Measurements from ENCODE around the gene MEA1. TPM values are rescaled to one million over a fixed set of nuclear protein-coding genes. Genes with fewer than 3 reads are reported as not detected.

Gene MEA1
- total RNA-seq, 5 donors from 2014 or later (not counting 1 experiment from before 2014, with no cell fraction given): 20.5 to 38.7 (median 34.0) TPM

DNA sequence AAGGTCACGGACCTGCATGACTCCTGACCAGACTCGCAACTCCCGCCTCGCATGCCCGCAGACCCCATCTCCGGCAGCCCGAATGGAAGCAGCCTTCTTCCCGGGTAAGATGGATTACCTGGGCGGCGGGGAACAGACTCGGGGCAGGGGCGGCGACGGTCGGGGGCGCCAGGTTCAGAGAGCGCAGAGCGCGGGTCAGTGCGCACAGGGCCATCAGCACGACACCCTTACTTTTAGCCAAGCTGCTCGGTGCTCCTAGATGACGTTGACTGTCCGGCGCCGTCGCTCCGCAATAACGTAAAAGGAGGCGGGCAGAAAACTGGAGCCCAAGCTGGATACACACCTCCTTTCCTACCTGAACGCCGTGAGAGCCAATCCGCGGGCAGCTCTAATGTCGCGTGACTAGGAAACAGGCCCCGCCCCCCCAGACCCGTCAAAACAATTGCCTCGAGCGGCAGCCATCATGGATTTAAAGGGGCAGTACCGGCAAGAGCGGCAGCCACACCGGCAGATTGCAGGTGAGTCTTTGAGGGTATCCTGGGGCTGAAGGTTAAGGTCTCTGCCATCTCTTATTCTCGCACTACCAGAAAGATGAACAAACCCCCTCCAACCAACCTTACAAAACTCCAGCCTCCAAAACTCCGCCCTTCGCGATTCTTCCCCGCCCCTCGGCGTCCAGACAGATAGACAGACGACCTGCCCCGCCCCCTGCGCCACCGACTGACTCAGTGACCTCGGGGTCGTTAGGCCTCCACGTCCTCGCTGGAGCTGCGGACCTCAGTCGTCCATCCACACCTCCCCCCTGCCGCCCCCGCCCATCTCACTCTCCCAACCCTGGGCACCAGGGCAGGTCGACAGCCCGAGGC lies 45.7 kb upstream of the MEA1 start, which contains the start of the genes KLC4 and MRPL2:
Gene KLC4 (plus strand): TSS at position 464 of the 866 bp plus-strand sequence. CDS start 1,705 bp downstream, outside the sequence.
Gene MRPL2 (minus strand): TSS at position 267 of the 866 bp plus-strand sequence. CDS start 53 bp downstream, at position 214.
- H3K27me3 Mint-ChIP-seq: no peaks in the 10 kb centered on the region
- H3K9me3 ChIP-seq: no peaks in the 10 kb centered on the region
- ChIA-PET CTCF (interaction anchor here in 1 of 2 donors (0.6 to 1.4 kb wide), 4 partner anchors 45 to 129 kb away, joined by 3 to 7 read pairs (median 3); partner anchors contain the start of genes KLHDC3, MEA1, PEX6 and PPP2R5D), POLR2A (interaction anchor here (0.5 to 1.1 kb wide), 7 partner anchors 45 to 1984 kb away, joined by 3 to 8 read pairs (median 4); partner anchors contain the start of genes CNPY3 (in 1 of the 2), KLHDC3 (in 1 of the 2), MEA1 (in 1 of the 2) and PPP2R5D (in 1 of the 2))
- peak within 1 kb of the TSS; percentile 97 to 98 for H3K4me3 ChIP-seq (ENCODE audit: control insufficient read depth in 1 of 2, extremely low read depth in 1 of 2, low read length in 1 of 2)
- DNase-seq (peak; percentile 94 to 99 (median 98)), ATAC-seq (replicated peaks in 1 of 4) (peak; percentile 98)
- peak within 1 kb of the TSS; percentile 93 to 96 (median 94) for H3K4me3 Mint-ChIP-seq
- peak within 1 kb of the TSS; percentile 97 to 100 for H3K27ac Mint-ChIP-seq
- peaks cover 15 to 25% of the 10 kb centered on the region in 2 experiments for H3K4me1 ChIP-seq (ENCODE audit: control insufficient read depth in 1 of 2, extremely low read depth in 1 of 2, insufficient read depth in 2 of 2, low read length in 2 of 2)
- WGBS (ENCODE audit: insufficient coverage): under 1% methylated on average over 43 of the region's 64 CpGs
- no peaks in the 10 kb centered on the region for H3K27me3 ChIP-seq (replicated peaks in 1 of 2; ENCODE audit: control insufficient read depth in 2 of 2, extremely low read depth in 1 of 2, insufficient read depth in 2 of 2, low read length in 1 of 2)
- peaks cover 40 to 53% (median 45%) of the 10 kb centered on the region in 3 donors for H3K4me1 Mint-ChIP-seq
- no peaks in the 10 kb centered on the region for H3K9me3 Mint-ChIP-seq
- peaks cover 28% of the 10 kb centered on the region for H3K36me3 Mint-ChIP-seq
- H3K27ac ChIP-seq (ENCODE audit: low read length): peak within 1 kb of the TSS; percentile 80
- H3K36me3 ChIP-seq (ENCODE audit: control insufficient read depth in 2 of 2, extremely low read depth in 1 of 2, insufficient read depth in 1 of 2, low read length in 1 of 2): peaks cover 0 to 36% of the 10 kb centered on the region in 2 donors

DNA sequence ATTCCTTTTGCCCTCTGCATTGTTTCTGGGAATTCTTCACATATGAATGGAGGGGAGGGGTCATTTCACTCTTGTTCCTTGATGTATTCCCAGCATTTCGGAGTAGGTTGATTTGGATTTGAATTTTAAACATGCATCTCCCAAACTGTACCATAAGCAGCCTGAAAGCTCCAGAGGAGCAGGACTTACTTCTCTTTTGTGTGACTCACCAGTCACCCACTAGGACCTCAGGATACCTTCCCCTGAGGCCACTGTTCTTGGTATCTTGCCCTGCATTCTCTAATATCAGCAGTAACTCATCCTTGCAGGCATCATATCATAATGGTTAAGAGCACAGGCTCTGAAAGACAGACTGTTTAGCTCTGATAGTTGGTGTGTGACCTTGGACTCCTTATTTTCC lies 44.8 kb upstream of the MEA1 start:
- peak overlapping the region; percentile 97 to 100 for H3K27ac Mint-ChIP-seq
- ChIA-PET CTCF (interaction anchor here in 1 of 2 donors (0.9 to 1.4 kb wide), 3 partner anchors 44 to 79 kb away, joined by 3 to 7 read pairs (median 4); partner anchors contain the start of genes KLHDC3, MEA1, PEX6 and PPP2R5D), POLR2A (interaction anchor here in 1 of 2 donors (1.1 kb wide), 1 partner anchor 130 kb away, joined by 7 read pairs; the partner anchor contains the start of gene CNPY3)
- no peaks in the 10 kb centered on the region for H3K27me3 Mint-ChIP-seq
- no peak for ATAC-seq (replicated peaks in 1 of 4)
- Histone ChIP-seq H3K4me3 (ENCODE audit: control insufficient read depth in 1 of 2, extremely low read depth in 1 of 2, low read length in 1 of 2) (peak overlapping the region; percentile 97 to 98), H3K27me3 (replicated peaks in 1 of 2; ENCODE audit: control insufficient read depth in 2 of 2, extremely low read depth in 1 of 2, insufficient read depth in 2 of 2, low read length in 1 of 2) (no peaks in the 10 kb centered on the region), H3K4me1 (ENCODE audit: control insufficient read depth in 1 of 2, extremely low read depth in 1 of 2, insufficient read depth in 2 of 2, low read length in 2 of 2) (peaks cover 15 to 31% of the 10 kb centered on the region in 2 experiments), H3K36me3 (ENCODE audit: control insufficient read depth in 2 of 2, extremely low read depth in 1 of 2, insufficient read depth in 1 of 2, low read length in 1 of 2) (peaks cover 0 to 35% of the 10 kb centered on the region in 2 donors), H3K27ac (ENCODE audit: low read length) (peak overlapping the region; percentile 78), H3K9me3 (no peaks in the 10 kb centered on the region)
- H3K9me3 Mint-ChIP-seq: no peaks in the 10 kb centered on the region
- H3K36me3 Mint-ChIP-seq: peaks cover 22% of the 10 kb centered on the region
- DNase-seq: no peak
- WGBS (ENCODE audit: insufficient coverage): no CpG with 5 or more reads among the region's 1 CpG
- peak overlapping the region; percentile 93 to 96 (median 94) for H3K4me3 Mint-ChIP-seq
- H3K4me1 Mint-ChIP-seq: peaks cover 47 to 61% (median 52%) of the 10 kb centered on the region in 3 donors

DNA sequence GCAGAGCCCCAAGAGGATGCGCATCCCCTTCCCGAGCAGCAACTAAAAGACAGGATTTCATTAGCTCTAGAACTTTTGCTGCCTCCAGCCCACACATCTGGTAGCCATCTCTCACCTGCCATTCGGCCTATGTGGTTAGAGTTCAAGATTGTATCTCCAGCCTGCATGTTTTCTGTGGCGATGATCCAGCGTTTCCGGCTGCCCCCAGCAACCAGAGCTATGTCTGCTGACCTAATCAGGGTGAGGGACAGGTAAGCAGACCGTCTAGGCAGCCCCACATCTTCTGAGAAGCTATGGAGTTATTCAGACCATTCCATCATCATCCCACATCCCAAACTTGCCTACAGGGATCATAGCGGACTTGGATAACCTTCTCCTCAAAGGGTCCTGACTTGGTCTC lies 42.2 kb upstream of the MEA1 start:
- H3K27ac Mint-ChIP-seq: peak overlapping the region in 1 of 2 donors; percentile 25
- peaks cover 65 to 68% (median 66%) of the 10 kb centered on the region in 3 donors for H3K4me1 Mint-ChIP-seq
- no peaks in the 10 kb centered on the region for H3K27me3 Mint-ChIP-seq
- WGBS (ENCODE audit: insufficient coverage): 87% methylated on average over 7 of the region's 8 CpGs
- H3K4me3 Mint-ChIP-seq: peak overlapping the region in 2 of 3 donors; percentile 10 to 17
- no peak overlapping the region for H3K4me3 ChIP-seq (ENCODE audit: control insufficient read depth in 1 of 2, extremely low read depth in 1 of 2, low read length in 1 of 2)
- no peaks in the 10 kb centered on the region for H3K9me3 Mint-ChIP-seq
- H3K36me3 ChIP-seq (ENCODE audit: control insufficient read depth in 2 of 2, extremely low read depth in 1 of 2, insufficient read depth in 1 of 2, low read length in 1 of 2): peaks cover 0 to 27% of the 10 kb centered on the region in 2 donors
- no peak overlapping the region for H3K27ac ChIP-seq (ENCODE audit: low read length)
- no peaks in the 10 kb centered on the region for H3K27me3 ChIP-seq (replicated peaks in 1 of 2; ENCODE audit: control insufficient read depth in 2 of 2, extremely low read depth in 1 of 2, insufficient read depth in 2 of 2, low read length in 1 of 2)
- H3K9me3 ChIP-seq: no peaks in the 10 kb centered on the region
- ATAC-seq (replicated peaks in 1 of 4) (no peak), DNase-seq (no peak)
- H3K4me1 ChIP-seq (ENCODE audit: control insufficient read depth in 1 of 2, extremely low read depth in 1 of 2, insufficient read depth in 2 of 2, low read length in 2 of 2): peaks cover 15 to 51% of the 10 kb centered on the region in 2 experiments
- ChIA-PET POLR2A (interaction anchor here in 1 of 2 donors (0.6 kb wide), 2 partner anchors 35 to 1385 kb away, joined by 6 to 7 read pairs; no protein-coding TSS in a partner anchor), CTCF (no interaction called here)
- peaks cover 15% of the 10 kb centered on the region for H3K36me3 Mint-ChIP-seq

DNA sequence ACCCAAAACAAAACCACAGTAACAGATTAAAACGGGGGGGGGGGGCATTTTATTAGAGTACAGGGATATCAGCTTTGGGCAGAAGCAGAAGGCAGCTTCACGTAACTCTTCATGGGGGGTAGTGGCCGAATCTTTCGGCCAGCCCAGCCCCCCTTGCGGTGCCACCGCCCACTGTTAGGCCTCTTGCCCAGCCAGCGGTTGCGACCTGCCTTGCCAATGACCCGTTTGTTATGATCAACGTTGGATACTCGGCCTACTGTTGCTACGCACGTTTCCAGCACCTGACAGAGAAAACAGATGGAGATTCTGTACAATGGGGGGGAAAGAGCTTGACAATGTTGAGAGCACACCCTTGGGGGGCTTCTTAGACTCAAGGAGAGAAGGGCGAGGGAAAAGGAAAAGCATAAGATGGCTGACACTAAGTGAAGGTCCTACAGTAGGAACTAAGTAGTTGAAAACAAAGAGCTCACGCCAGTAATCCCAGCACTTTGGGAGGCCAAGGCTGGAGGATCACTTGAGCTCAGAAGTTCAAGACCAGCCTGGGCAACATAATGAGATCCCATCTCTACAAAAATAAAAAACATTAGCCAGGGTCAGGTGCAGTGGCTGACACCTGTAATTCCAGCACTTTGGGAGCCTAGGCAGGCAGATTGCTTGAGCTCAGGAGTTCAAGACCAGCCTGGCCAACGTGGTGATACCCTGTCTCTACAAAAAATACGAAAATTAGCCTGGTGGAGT lies 40.6 kb upstream of the MEA1 start:
- H3K9me3 Mint-ChIP-seq: no peaks in the 10 kb centered on the region

DNA sequence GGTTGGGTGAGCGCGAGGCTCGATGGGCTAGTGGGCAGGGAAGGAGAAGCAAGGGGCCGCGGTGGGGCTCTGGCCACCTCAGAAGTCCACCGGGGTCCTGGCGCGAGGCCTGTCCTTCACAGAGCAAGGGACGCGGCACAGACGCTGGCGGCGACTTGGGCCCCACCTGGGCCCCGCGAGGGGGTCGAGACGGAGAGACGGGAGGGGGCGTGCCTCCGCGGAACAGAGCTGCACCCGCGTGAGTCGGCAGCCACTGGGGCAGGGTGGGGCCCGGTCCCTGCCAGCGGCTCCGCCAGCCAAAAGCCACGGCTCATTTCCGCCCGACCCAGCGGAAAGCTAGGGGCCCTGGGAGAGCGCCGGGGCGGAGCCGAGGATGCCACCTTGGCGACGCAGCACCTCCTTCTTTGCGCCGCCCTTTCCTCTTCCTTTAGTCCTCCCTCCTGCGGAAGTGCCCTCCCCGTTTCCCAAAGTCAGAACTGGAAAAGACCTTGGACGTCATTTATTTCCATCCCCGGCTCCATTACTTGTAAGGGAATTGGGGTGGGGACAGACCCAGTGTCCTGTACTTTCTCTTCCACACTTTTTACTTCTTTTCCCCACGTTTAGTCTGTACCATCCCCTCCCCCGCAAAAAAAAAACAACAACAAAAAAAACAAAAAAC lies 39.9 kb upstream of the MEA1 start, which contains the start of gene CUL7:
Gene CUL7 (minus strand): TSS at position 307 of the 661 bp plus-strand sequence. CDS start 1,063 bp downstream, outside the sequence.
- Mint-ChIP-seq H3K27me3 (no peaks in the 10 kb centered on the region), H3K4me3 (peak within 1 kb of the TSS; percentile 87 to 94 (median 93)), H3K27ac (peak within 1 kb of the TSS; percentile 93 to 95), H3K36me3 (peaks cover 25% of the 10 kb centered on the region), H3K4me1 (peaks cover 47 to 52% (median 52%) of the 10 kb centered on the region in 3 donors), H3K9me3 (no peaks in the 10 kb centered on the region)
- CTCF ChIA-PET: interaction anchor here (0.6 to 1.8 kb wide), 5 partner anchors 31 to 442 kb away, joined by 3 to 11 read pairs (median 3); partner anchors contain the start of genes KLHDC3 (in 1 of the 2) and RRP36 (in 1 of the 2)
- WGBS (ENCODE audit: insufficient coverage): 2% methylated on average over 34 of the region's 45 CpGs
- no peaks in the 10 kb centered on the region for H3K27me3 ChIP-seq (replicated peaks in 1 of 2; ENCODE audit: control insufficient read depth in 2 of 2, extremely low read depth in 1 of 2, insufficient read depth in 2 of 2, low read length in 1 of 2)
- POLR2A ChIA-PET: interaction anchor here (0.6 to 1.2 kb wide), 7 partner anchors 11 to 1162 kb away, joined by 3 to 5 read pairs (median 3); partner anchors contain the start of genes KLHDC3 (in 2 of the 2) and MEA1 (in 1 of the 2)
- H3K36me3 ChIP-seq (ENCODE audit: control insufficient read depth in 2 of 2, extremely low read depth in 1 of 2, insufficient read depth in 1 of 2, low read length in 1 of 2): peaks cover 4 to 41% of the 10 kb centered on the region in 2 donors
- no peaks in the 10 kb centered on the region for H3K9me3 ChIP-seq
- DNase-seq (peak; percentile 76 to 93 (median 86)), ATAC-seq (replicated peaks in 1 of 4) (peak; percentile 99)
- H3K27ac ChIP-seq (ENCODE audit: low read length): peak within 1 kb of the TSS; percentile 78
- peak within 1 kb of the TSS; percentile 73 to 87 for H3K4me3 ChIP-seq (ENCODE audit: control insufficient read depth in 1 of 2, extremely low read depth in 1 of 2, low read length in 1 of 2)
- peaks cover 5 to 43% of the 10 kb centered on the region in 2 experiments for H3K4me1 ChIP-seq (ENCODE audit: control insufficient read depth in 1 of 2, extremely low read depth in 1 of 2, insufficient read depth in 2 of 2, low read length in 2 of 2)

More for the DNA sequence above, 40.6 kb upstream of the MEA1 start:
- H3K27ac Mint-ChIP-seq: peak overlapping the region; percentile 93 to 95
- ATAC-seq (replicated peaks in 1 of 4) (no peak), DNase-seq (no peak)
- H3K36me3 ChIP-seq (ENCODE audit: control insufficient read depth in 2 of 2, extremely low read depth in 1 of 2, insufficient read depth in 1 of 2, low read length in 1 of 2): peaks cover under 1 to 36% of the 10 kb centered on the region in 2 donors
- no peaks in the 10 kb centered on the region for H3K27me3 ChIP-seq (replicated peaks in 1 of 2; ENCODE audit: control insufficient read depth in 2 of 2, extremely low read depth in 1 of 2, insufficient read depth in 2 of 2, low read length in 1 of 2)
- H3K4me3 Mint-ChIP-seq: peak overlapping the region; percentile 87 to 94 (median 93)
- H3K4me3 ChIP-seq (ENCODE audit: control insufficient read depth in 1 of 2, extremely low read depth in 1 of 2, low read length in 1 of 2): peak overlapping the region; percentile 52 to 87
- H3K9me3 ChIP-seq: no peaks in the 10 kb centered on the region
- peaks cover 21% of the 10 kb centered on the region for H3K36me3 Mint-ChIP-seq
- 87% methylated on average over 13 of the region's 17 CpGs for WGBS (ENCODE audit: insufficient coverage)
- H3K27me3 Mint-ChIP-seq: no peaks in the 10 kb centered on the region
- ChIA-PET CTCF (interaction anchor here (0.6 to 1.8 kb wide), 6 partner anchors 26 to 443 kb away, joined by 3 to 11 read pairs (median 4); partner anchors contain the start of genes CNPY3 (in 1 of the 2), KLHDC3 (in 1 of the 2) and RRP36 (in 1 of the 2)), POLR2A (interaction anchor here (0.6 to 1.2 kb wide), 9 partner anchors 11 to 1162 kb away, joined by 3 to 5 read pairs (median 3); partner anchors contain the start of genes KLHDC3 (in 2 of the 2) and MEA1 (in 1 of the 2))
- H3K27ac ChIP-seq (ENCODE audit: low read length): peak overlapping the region; percentile 78
- peaks cover 8 to 46% of the 10 kb centered on the region in 2 experiments for H3K4me1 ChIP-seq (ENCODE audit: control insufficient read depth in 1 of 2, extremely low read depth in 1 of 2, insufficient read depth in 2 of 2, low read length in 2 of 2)
- H3K4me1 Mint-ChIP-seq: peaks cover 54 to 59% (median 59%) of the 10 kb centered on the region in 3 donors

All from T-cell (primary cell).